ENCODE data around the gene TROAP.
"Not testable (repeated sequence)": the region's sequence is repeated elsewhere in the genome, so short reads cannot be mapped to it uniquely, and the experiment has no call there.

TROAP gene

GRCh38 chr12:49332441-49332861, 9.4 kb downstream of the TROAP start:
- H3K4ac ChIP-seq (ENCODE audit: low read length), result no peak overlapping the region
- DNase-seq (ENCODE audit: low spot score), result no peak
- H3K18ac ChIP-seq (ENCODE audit: low read length), result no peak overlapping the region
- peaks cover 0 to 5% of the 10 kb centered on the region in 2 donors for H3K9me3 ChIP-seq (replicated peaks in 1 of 2; ENCODE audit: control insufficient read depth in 2 of 2, insufficient read depth in 1 of 2, low read depth in 1 of 2, low read length in 2 of 2)
- WGBS, 2 donors (ENCODE audit: extremely low coverage in 2 of 2, insufficient read length in 2 of 2, insufficient replicate concordance in 1 of 2), result no CpG with 5 or more reads among the region's 17 CpGs
- H2AFZ ChIP-seq (ENCODE audit: low read length), result no peak overlapping the region
- peaks cover 20 to 45% (median 28%) of the 10 kb centered on the region in 3 experiments for H3K27me3 ChIP-seq (ENCODE audit: control insufficient read depth in 3 of 3, insufficient read depth in 3 of 3, low read depth in 1 of 3, low read length in 3 of 3)
- no peak overlapping the region for H3K4me3 ChIP-seq (ENCODE audit: low read length in 2 of 2)
- no peak overlapping the region for H3K23ac ChIP-seq (ENCODE audit: low read depth, low read length, poor library complexity)
- H2BK15ac ChIP-seq (ENCODE audit: low read length), result no peak overlapping the region
- H3K79me1 ChIP-seq (ENCODE audit: low read depth, low read length), result peaks cover 1% of the 10 kb centered on the region
- H4K91ac ChIP-seq (ENCODE audit: low read depth, low read length, poor library complexity), result no peak overlapping the region
- no peak overlapping the region for H2AK5ac ChIP-seq (ENCODE audit: low read depth, low read length)
- peaks cover 1 to 3% of the 10 kb centered on the region in 2 donors for H3K4me1 ChIP-seq (ENCODE audit: control insufficient read depth in 2 of 2, insufficient read depth in 1 of 2, low read depth in 1 of 2, low read length in 2 of 2)
- H3K27ac ChIP-seq (replicated peaks; ENCODE audit: low read length), result no peak overlapping the region
- no peak overlapping the region for H2BK120ac ChIP-seq (ENCODE audit: low read depth, low read length)
- peaks cover 23 to 35% of the 10 kb centered on the region in 2 donors for H3K36me3 ChIP-seq (replicated peaks in 1 of 2; ENCODE audit: control insufficient read depth in 2 of 2, insufficient read depth in 2 of 2, low read length in 2 of 2)
- no peak overlapping the region for H2BK12ac ChIP-seq (ENCODE audit: low read length)
- no peak overlapping the region for H3K9ac ChIP-seq (ENCODE audit: low read depth, low read length, poor library complexity)
- H3K14ac ChIP-seq (ENCODE audit: low read length), result no peak overlapping the region
- no peak overlapping the region for H3K4me2 ChIP-seq (ENCODE audit: insufficient read depth, low read length, poor library complexity, severe bottlenecking)
- H2BK5ac ChIP-seq (ENCODE audit: low read length), result no peak overlapping the region
- no peak overlapping the region for H4K8ac ChIP-seq (ENCODE audit: low read depth, low read length)

GRCh38 chr12:49332891-49333371, 9.9 kb downstream of the TROAP start:
- DNase-seq (ENCODE audit: low spot score), result no peak
- WGBS, 2 donors (ENCODE audit: extremely low coverage in 2 of 2, insufficient read length in 2 of 2, insufficient replicate concordance in 1 of 2), result no CpG with 5 or more reads among the region's 40 CpGs
- Histone ChIP-seq H3K79me1 (ENCODE audit: low read depth, low read length) (peaks cover 1% of the 10 kb centered on the region), H3K27me3 (ENCODE audit: control insufficient read depth in 3 of 3, insufficient read depth in 3 of 3, low read depth in 1 of 3, low read length in 3 of 3) (peaks cover 20 to 50% (median 32%) of the 10 kb centered on the region in 3 experiments), H3K4ac (ENCODE audit: low read length) (no peak overlapping the region), H4K8ac (ENCODE audit: low read depth, low read length) (no peak overlapping the region), H2AFZ (ENCODE audit: low read length) (no peak overlapping the region), H2BK5ac (ENCODE audit: low read length) (no peak overlapping the region), H3K9me3 (replicated peaks in 1 of 2; ENCODE audit: control insufficient read depth in 2 of 2, insufficient read depth in 1 of 2, low read depth in 1 of 2, low read length in 2 of 2) (peaks cover 0 to 5% of the 10 kb centered on the region in 2 donors), H3K4me3 (ENCODE audit: low read length in 2 of 2) (peak overlapping the region in 1 of 2 donors; percentile 68), H3K23ac (ENCODE audit: low read depth, low read length, poor library complexity) (no peak overlapping the region), H3K27ac (replicated peaks; ENCODE audit: low read length) (no peak overlapping the region), H2BK120ac (ENCODE audit: low read depth, low read length) (no peak overlapping the region), H2BK12ac (ENCODE audit: low read length) (no peak overlapping the region), H2AK5ac (ENCODE audit: low read depth, low read length) (no peak overlapping the region), H3K36me3 (replicated peaks in 1 of 2; ENCODE audit: control insufficient read depth in 2 of 2, insufficient read depth in 2 of 2, low read length in 2 of 2) (peaks cover 21 to 30% of the 10 kb centered on the region in 2 donors), H3K18ac (ENCODE audit: low read length) (peak overlapping the region; percentile 6), H3K9ac (ENCODE audit: low read depth, low read length, poor library complexity) (peak overlapping the region; percentile 63), H2BK15ac (ENCODE audit: low read length) (no peak overlapping the region), H4K91ac (ENCODE audit: low read depth, low read length, poor library complexity) (no peak overlapping the region), H3K4me2 (ENCODE audit: insufficient read depth, low read length, poor library complexity, severe bottlenecking) (no peak overlapping the region), H3K4me1 (ENCODE audit: control insufficient read depth in 2 of 2, insufficient read depth in 1 of 2, low read depth in 1 of 2, low read length in 2 of 2) (peaks cover 4 to 8% of the 10 kb centered on the region in 2 donors), H3K14ac (ENCODE audit: low read length) (no peak overlapping the region)

- H2BK5ac ChIP-seq (ENCODE audit: low read length); H2BK120ac ChIP-seq (ENCODE audit: low read depth, low read length); H3K9ac ChIP-seq (ENCODE audit: low read depth, low read length, poor library complexity); H3K27ac ChIP-seq (replicated peaks; ENCODE audit: low read length); H3K9me3 ChIP-seq (replicated peaks in 1 of 2; ENCODE audit: control insufficient read depth in 2 of 2, insufficient read depth in 1 of 2, low read depth in 1 of 2, low read length in 2 of 2); H3K14ac ChIP-seq (ENCODE audit: low read length); H4K91ac ChIP-seq (ENCODE audit: low read depth, low read length, poor library complexity); H3K79me1 ChIP-seq (ENCODE audit: low read depth, low read length); H2BK15ac ChIP-seq (ENCODE audit: low read length); H3K4me3 ChIP-seq (ENCODE audit: low read length in 2 of 2); H3K23ac ChIP-seq (ENCODE audit: low read depth, low read length, poor library complexity); H2BK12ac ChIP-seq (ENCODE audit: low read length); H2AK5ac ChIP-seq (ENCODE audit: low read depth, low read length); H3K18ac ChIP-seq (ENCODE audit: low read length); H3K4ac ChIP-seq (ENCODE audit: low read length); DNase-seq (ENCODE audit: low spot score); H3K4me2 ChIP-seq (ENCODE audit: insufficient read depth, low read length, poor library complexity, severe bottlenecking); H2AFZ ChIP-seq (ENCODE audit: low read length); H4K8ac ChIP-seq (ENCODE audit: low read depth, low read length): not testable (repeated sequence)
- peaks cover 20 to 59% (median 41%) of the 10 kb centered on the region in 3 experiments for H3K27me3 ChIP-seq (ENCODE audit: control insufficient read depth in 3 of 3, insufficient read depth in 3 of 3, low read depth in 1 of 3, low read length in 3 of 3)
- H3K36me3 ChIP-seq (replicated peaks in 1 of 2; ENCODE audit: control insufficient read depth in 2 of 2, insufficient read depth in 2 of 2, low read length in 2 of 2), result peaks cover 20 to 27% of the 10 kb centered on the region in 2 donors
- WGBS, 2 donors (ENCODE audit: extremely low coverage in 2 of 2, insufficient read length in 2 of 2, insufficient replicate concordance in 1 of 2), result no CpG with 5 or more reads among the region's 21 CpGs
- peaks cover 5 to 15% of the 10 kb centered on the region in 2 donors for H3K4me1 ChIP-seq (ENCODE audit: control insufficient read depth in 2 of 2, insufficient read depth in 1 of 2, low read depth in 1 of 2, low read length in 2 of 2)
These were observed 10.7 kb downstream of the TROAP start for GRCh38 chr12:49333778-49334177.

- peaks cover 20 to 63% (median 45%) of the 10 kb centered on the region in 3 experiments for H3K27me3 ChIP-seq (ENCODE audit: control insufficient read depth in 3 of 3, insufficient read depth in 3 of 3, low read depth in 1 of 3, low read length in 3 of 3)
- no peak overlapping the region for H3K14ac ChIP-seq (ENCODE audit: low read length)
- no peak overlapping the region for H3K4me3 ChIP-seq (ENCODE audit: low read length in 2 of 2)
- H2AK5ac ChIP-seq (ENCODE audit: low read depth, low read length), result no peak overlapping the region
- no peak overlapping the region for H2AFZ ChIP-seq (ENCODE audit: low read length)
- peaks cover 1% of the 10 kb centered on the region for H3K79me1 ChIP-seq (ENCODE audit: low read depth, low read length)
- peaks cover 16 to 23% of the 10 kb centered on the region in 2 donors for H3K36me3 ChIP-seq (replicated peaks in 1 of 2; ENCODE audit: control insufficient read depth in 2 of 2, insufficient read depth in 2 of 2, low read length in 2 of 2)
- peaks cover 0 to 5% of the 10 kb centered on the region in 2 donors for H3K9me3 ChIP-seq (replicated peaks in 1 of 2; ENCODE audit: control insufficient read depth in 2 of 2, insufficient read depth in 1 of 2, low read depth in 1 of 2, low read length in 2 of 2)
- H2BK12ac ChIP-seq (ENCODE audit: low read length), result no peak overlapping the region
- DNase-seq (ENCODE audit: low spot score), result no peak
- H3K27ac ChIP-seq (replicated peaks; ENCODE audit: low read length), result no peak overlapping the region
- H3K4ac ChIP-seq (ENCODE audit: low read length), result no peak overlapping the region
- no peak overlapping the region for H2BK5ac ChIP-seq (ENCODE audit: low read length)
- H2BK120ac ChIP-seq (ENCODE audit: low read depth, low read length), result no peak overlapping the region
- no CpG with 5 or more reads among the region's 19 CpGs for WGBS, 2 donors (ENCODE audit: extremely low coverage in 2 of 2, insufficient read length in 2 of 2, insufficient replicate concordance in 1 of 2)
- peaks cover 5 to 20% of the 10 kb centered on the region in 2 donors for H3K4me1 ChIP-seq (ENCODE audit: control insufficient read depth in 2 of 2, insufficient read depth in 1 of 2, low read depth in 1 of 2, low read length in 2 of 2)
- no peak overlapping the region for H2BK15ac ChIP-seq (ENCODE audit: low read length)
- no peak overlapping the region for H3K9ac ChIP-seq (ENCODE audit: low read depth, low read length, poor library complexity)
- H3K18ac ChIP-seq (ENCODE audit: low read length), result no peak overlapping the region
- no peak overlapping the region for H3K4me2 ChIP-seq (ENCODE audit: insufficient read depth, low read length, poor library complexity, severe bottlenecking)
- no peak overlapping the region for H4K91ac ChIP-seq (ENCODE audit: low read depth, low read length, poor library complexity)
- no peak overlapping the region for H4K8ac ChIP-seq (ENCODE audit: low read depth, low read length)
- no peak overlapping the region for H3K23ac ChIP-seq (ENCODE audit: low read depth, low read length, poor library complexity)
These were observed 11.2 kb downstream of the TROAP start for GRCh38 chr12:49334226-49334625.

Measured in neuronal stem cell (in vitro differentiated cells).